ENCODE data around the gene TSSK6. TPM values are rescaled to one million over a fixed set of nuclear protein-coding genes. Genes with fewer than 3 reads are reported as not detected.
A peak's percentile ranks its signal among the peaks of the same experiment; 100 is the strongest.

The TSSK6 gene
- total RNA-seq, 1 donor from 2014 or later = 4.6 TPM

- Histone ChIP-seq H3K4me2 (no peak overlapping the region), H3K79me2 (ENCODE audit: low read depth) (peaks cover 75% of the 10 kb centered on the region), H3K9ac (no peak overlapping the region), H3F3A (ENCODE audit: low read depth) (peaks cover 28% of the 10 kb centered on the region), H4K20me1 (ENCODE audit: low read depth) (peaks cover 42% of the 10 kb centered on the region), H3K36me3 (no peaks in the 10 kb centered on the region), H3K27ac (no peak overlapping the region), H2AFZ (replicated peaks) (no peak overlapping the region), H3K9me3 (ENCODE audit: low read depth) (no peaks in the 10 kb centered on the region), H3K27me3 (no peaks in the 10 kb centered on the region), H3K4me1 (peaks cover 34% of the 10 kb centered on the region), H3K4me3 (no peak overlapping the region)
- Mint-ChIP-seq H3K36me3 (peaks cover 3% of the 10 kb centered on the region), H3K27me3 (ENCODE audit: insufficient read depth, low read depth) (peaks cover 12% of the 10 kb centered on the region), H3K27ac (no peak overlapping the region), H3K9me3 (no peaks in the 10 kb centered on the region), H3K4me3 (no peak overlapping the region), H3K4me1 (peaks cover 52% of the 10 kb centered on the region)
- TF ChIP-seq CTCF (IDR thresholded peaks at IDR 0.05) = no peak
- no peak for TF ChIP-seq EZH2 (IDR thresholded peaks at IDR 0.05)
- no peak for TF ChIP-seq EZH2phosphoT487 (IDR thresholded peaks at IDR 0.05)
- no peak for DNase-seq (ENCODE audit: low spot score)
These were observed 29.4 kb downstream of the TSSK6 start for GRCh38 chr19:19485998-19486290.

- TF ChIP-seq EZH2phosphoT487 (IDR thresholded peaks at IDR 0.05) (no peak), EZH2 (IDR thresholded peaks at IDR 0.05) (no peak), CTCF (IDR thresholded peaks at IDR 0.05) (no peak)
- no peaks in the 10 kb centered on the region for H3K9me3 Mint-ChIP-seq
- peaks cover 49% of the 10 kb centered on the region for H3K4me1 Mint-ChIP-seq
- Histone ChIP-seq H3K27me3 (no peaks in the 10 kb centered on the region), H4K20me1 (ENCODE audit: low read depth) (peaks cover 40% of the 10 kb centered on the region), H3K79me2 (ENCODE audit: low read depth) (peaks cover 76% of the 10 kb centered on the region), H3K36me3 (no peaks in the 10 kb centered on the region), H3K4me2 (no peak overlapping the region), H3K9me3 (ENCODE audit: low read depth) (no peaks in the 10 kb centered on the region), H3F3A (ENCODE audit: low read depth) (peaks cover 28% of the 10 kb centered on the region), H3K9ac (no peak overlapping the region), H3K4me3 (no peak overlapping the region), H2AFZ (replicated peaks) (no peak overlapping the region), H3K27ac (no peak overlapping the region), H3K4me1 (peaks cover 34% of the 10 kb centered on the region)
- no peak for DNase-seq (ENCODE audit: low spot score)
- peaks cover 12% of the 10 kb centered on the region for H3K27me3 Mint-ChIP-seq (ENCODE audit: insufficient read depth, low read depth)
- peak overlapping the region; percentile 53 for H3K27ac Mint-ChIP-seq
- H3K36me3 Mint-ChIP-seq = peaks cover 3% of the 10 kb centered on the region
- no peak overlapping the region for H3K4me3 Mint-ChIP-seq
These were observed 30.0 kb downstream of the TSSK6 start for GRCh38 chr19:19485161-19485997.

GRCh38 chr19:19482809-19483596 is 32.3 kb downstream of the TSSK6 start:
- Histone ChIP-seq H3K27me3 (no peaks in the 10 kb centered on the region), H3F3A (ENCODE audit: low read depth) (peaks cover 5% of the 10 kb centered on the region), H3K4me1 (peaks cover 18% of the 10 kb centered on the region), H3K27ac (no peak overlapping the region), H2AFZ (replicated peaks) (no peak overlapping the region), H3K4me2 (peak overlapping the region; percentile 23), H3K79me2 (ENCODE audit: low read depth) (peaks cover 86% of the 10 kb centered on the region), H3K9ac (no peak overlapping the region), H3K4me3 (no peak overlapping the region), H4K20me1 (ENCODE audit: low read depth) (peaks cover 36% of the 10 kb centered on the region), H3K9me3 (ENCODE audit: low read depth) (no peaks in the 10 kb centered on the region), H3K36me3 (no peaks in the 10 kb centered on the region)
- Mint-ChIP-seq H3K36me3 (peaks cover 7% of the 10 kb centered on the region), H3K27me3 (ENCODE audit: insufficient read depth, low read depth) (peaks cover 11% of the 10 kb centered on the region), H3K9me3 (no peaks in the 10 kb centered on the region), H3K4me1 (peaks cover 25% of the 10 kb centered on the region), H3K27ac (peak overlapping the region; percentile 82), H3K4me3 (no peak overlapping the region)
- TF ChIP-seq CTCF (IDR thresholded peaks at IDR 0.05) (no peak), EZH2 (IDR thresholded peaks at IDR 0.05) (no peak), EZH2phosphoT487 (IDR thresholded peaks at IDR 0.05) (no peak)
- DNase-seq (ENCODE audit: low spot score) = no peak
